ENCODE measurements around the gene ARL4A.
A peak's percentile ranks its signal among the peaks of the same experiment; 100 is the strongest.
"Not testable (repeated sequence)": the region's sequence is repeated elsewhere in the genome, so short reads cannot be mapped to it uniquely, and the experiment has no call there.

Gene ARL4A

DNA sequence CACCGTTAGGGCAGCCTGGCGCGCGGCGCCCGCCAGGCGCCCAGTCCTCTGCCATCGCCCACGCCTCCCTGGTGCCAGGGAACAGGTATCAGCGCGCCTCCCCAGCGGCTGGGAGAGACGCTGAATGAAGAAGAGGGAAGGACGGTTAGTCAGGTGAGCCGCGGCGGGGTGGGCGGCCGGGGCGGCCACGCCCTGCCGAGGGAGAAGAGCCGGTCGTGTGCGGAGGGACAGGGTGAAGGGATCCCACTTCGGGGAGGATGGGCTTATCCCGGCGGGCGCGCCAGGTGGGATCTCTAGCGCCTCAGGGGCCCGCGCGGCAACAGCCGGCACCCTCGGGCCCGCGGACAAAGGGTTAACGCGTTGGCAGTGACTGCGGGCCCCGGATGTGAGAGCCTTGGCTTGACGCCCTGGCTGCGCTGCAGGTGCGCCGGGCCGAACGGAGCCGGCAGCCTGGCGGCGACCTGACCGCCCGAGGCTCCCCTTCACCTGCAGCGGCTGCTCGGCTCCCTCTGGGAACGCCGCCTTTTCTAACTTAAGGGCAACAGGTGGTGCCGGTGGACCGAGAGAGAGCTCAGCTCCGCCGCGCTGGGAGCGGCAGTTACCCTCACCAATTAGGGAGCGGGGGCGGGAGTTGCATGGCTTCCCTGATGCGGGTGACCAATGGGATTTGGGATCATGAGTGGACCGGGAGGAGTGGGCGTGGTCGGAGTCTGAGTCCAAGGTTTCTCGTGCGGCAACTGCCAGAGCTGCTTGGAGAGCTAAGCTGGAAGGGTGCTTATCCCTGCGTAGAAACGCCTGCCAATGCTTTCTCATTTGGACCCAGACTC is at the start of gene ARL4A:
Gene ARL4A, plus strand, starts transcription at position 743 of the 827 bp plus-strand sequence. CDS start 622 bp downstream, outside the sequence.
- H3K9me3 Mint-ChIP-seq, result no peaks in the 10 kb centered on the region
- ATAC-seq (peak; percentile 70), DNase-seq (peak; percentile 92)
- peaks cover 12% of the 10 kb centered on the region for H3K36me3 Mint-ChIP-seq (ENCODE audit: low read depth)
- peaks cover 39% of the 10 kb centered on the region for H3K4me1 Mint-ChIP-seq
- no peaks in the 10 kb centered on the region for H3K27me3 Mint-ChIP-seq
- H3K4me3 Mint-ChIP-seq, result peak within 1 kb of the TSS; percentile 87
- peak within 1 kb of the TSS; percentile 95 for H3K27ac Mint-ChIP-seq

- Mint-ChIP-seq H3K27ac (peak overlapping the region; percentile 24), H3K9me3 (no peaks in the 10 kb centered on the region)
- no peak for DNase-seq
These were observed 49.4 kb upstream of the ARL4A start for GRCh38 chr7:12637819-12638592.

GRCh38 chr7:12638851-12639456 is 48.5 kb upstream of the ARL4A start:
- H3K4me3 Mint-ChIP-seq, result no peak overlapping the region
- no peaks in the 10 kb centered on the region for H3K9me3 Mint-ChIP-seq
- peaks cover 17% of the 10 kb centered on the region for H3K4me1 Mint-ChIP-seq
- no peak for DNase-seq
- ATAC-seq, result no peak
- H3K27ac Mint-ChIP-seq, result no peak overlapping the region
- no peaks in the 10 kb centered on the region for H3K36me3 Mint-ChIP-seq (ENCODE audit: low read depth)
- H3K27me3 Mint-ChIP-seq, result no peaks in the 10 kb centered on the region

More at GRCh38 chr7:12637819-12638592, 49.4 kb upstream of the ARL4A start:
- Mint-ChIP-seq H3K4me3 (no peak overlapping the region), H3K36me3 (ENCODE audit: low read depth) (no peaks in the 10 kb centered on the region), H3K27me3 (no peaks in the 10 kb centered on the region), H3K4me1 (peaks cover 20% of the 10 kb centered on the region)
- ATAC-seq, result no peak

DNA sequence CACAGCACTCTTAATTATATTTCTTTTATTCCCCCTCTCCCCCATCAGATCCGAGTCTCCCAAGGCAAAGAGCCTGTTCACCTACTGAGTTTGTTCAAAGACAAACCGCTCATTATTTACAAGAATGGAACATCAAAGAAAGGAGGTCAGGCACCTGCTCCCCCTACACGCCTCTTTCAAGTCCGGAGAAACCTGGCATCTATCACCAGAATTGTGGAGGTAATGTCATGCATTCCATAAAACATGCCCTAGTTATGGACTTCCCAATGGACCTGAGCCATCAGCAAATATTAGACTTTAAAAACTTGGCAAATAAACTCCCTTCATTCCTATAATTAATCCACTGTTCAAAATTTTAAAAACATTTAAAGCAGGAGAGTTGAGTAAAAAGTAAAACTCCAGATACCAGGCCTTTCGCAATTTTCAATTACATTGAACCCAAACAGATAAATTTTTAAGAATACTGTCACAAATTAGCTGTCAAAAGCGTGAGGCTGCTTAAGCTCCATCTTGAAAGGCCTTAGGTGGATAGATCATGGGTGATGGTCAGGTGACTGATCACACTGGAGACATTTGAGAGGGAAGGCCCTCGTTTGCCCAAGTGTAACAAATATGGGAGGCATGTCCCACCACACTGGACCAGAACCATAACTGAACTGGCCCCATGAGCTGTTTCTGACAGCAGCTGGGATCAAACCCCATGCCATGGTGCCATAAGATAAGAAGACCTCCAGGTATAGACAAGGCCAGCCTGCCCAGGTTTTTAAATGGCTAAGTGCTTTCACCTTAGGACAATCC is 46.9 kb upstream of the ARL4A start:
- ATAC-seq, result no peak
- no peak overlapping the region for H3K27ac Mint-ChIP-seq

DNA sequence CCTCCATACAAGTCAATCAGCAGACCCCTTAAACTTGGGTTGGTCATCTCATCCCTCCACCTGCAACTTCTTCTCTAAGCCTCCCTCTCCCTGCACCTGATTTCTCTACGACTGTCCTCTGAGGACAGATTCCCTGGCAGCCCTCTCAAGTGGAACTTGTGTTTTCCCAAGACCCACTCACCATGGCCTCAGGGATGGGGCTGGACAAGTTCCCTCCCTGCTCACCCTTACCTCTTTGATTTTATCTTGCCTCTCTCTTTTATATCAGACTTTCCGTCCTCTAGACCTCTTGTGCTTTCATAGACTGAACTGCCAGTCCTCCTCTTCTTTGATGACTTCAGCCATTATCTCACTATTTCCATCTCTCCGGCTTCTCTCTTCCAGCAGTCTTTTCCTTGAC is 46.2 kb upstream of the ARL4A start:
- Mint-ChIP-seq H3K27ac (no peak overlapping the region), H3K4me1 (peaks cover 10% of the 10 kb centered on the region), H3K9me3 (no peaks in the 10 kb centered on the region), H3K36me3 (ENCODE audit: low read depth) (no peaks in the 10 kb centered on the region), H3K4me3 (no peak overlapping the region), H3K27me3 (no peaks in the 10 kb centered on the region)
- ATAC-seq (no peak), DNase-seq (no peak)

More for the DNA sequence above, 46.9 kb upstream of the ARL4A start:
- Mint-ChIP-seq H3K4me1 (peaks cover 17% of the 10 kb centered on the region), H3K9me3 (no peaks in the 10 kb centered on the region), H3K4me3 (no peak overlapping the region), H3K36me3 (ENCODE audit: low read depth) (no peaks in the 10 kb centered on the region), H3K27me3 (no peaks in the 10 kb centered on the region)
- no peak for DNase-seq

DNA sequence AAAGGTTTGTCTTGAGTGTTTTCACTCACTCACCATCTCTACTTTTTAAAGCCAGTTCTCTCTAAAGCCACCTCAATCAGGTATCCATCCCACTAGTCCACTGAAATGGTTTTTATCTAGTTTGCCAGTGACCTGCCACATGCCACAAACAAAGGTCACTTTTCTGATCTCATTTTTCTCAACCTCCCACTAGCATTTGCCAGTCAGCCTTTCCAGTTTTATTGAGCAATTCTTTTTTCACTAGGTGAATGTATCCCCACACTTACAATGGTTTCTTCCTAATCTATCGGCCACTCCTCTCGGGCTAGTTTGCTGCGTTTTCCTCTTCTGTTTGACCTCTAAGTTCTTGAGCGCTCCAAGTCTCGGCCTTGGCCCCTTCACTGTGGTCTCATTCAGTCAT is 44.9 kb upstream of the ARL4A start:
- no peak for DNase-seq
- peaks cover 8% of the 10 kb centered on the region for H3K4me1 Mint-ChIP-seq
- no peak overlapping the region for H3K4me3 Mint-ChIP-seq
- no peak overlapping the region for H3K27ac Mint-ChIP-seq
- no peak for ATAC-seq
- no peaks in the 10 kb centered on the region for H3K27me3 Mint-ChIP-seq
- no peaks in the 10 kb centered on the region for H3K36me3 Mint-ChIP-seq (ENCODE audit: low read depth)
- H3K9me3 Mint-ChIP-seq, result no peaks in the 10 kb centered on the region

DNA sequence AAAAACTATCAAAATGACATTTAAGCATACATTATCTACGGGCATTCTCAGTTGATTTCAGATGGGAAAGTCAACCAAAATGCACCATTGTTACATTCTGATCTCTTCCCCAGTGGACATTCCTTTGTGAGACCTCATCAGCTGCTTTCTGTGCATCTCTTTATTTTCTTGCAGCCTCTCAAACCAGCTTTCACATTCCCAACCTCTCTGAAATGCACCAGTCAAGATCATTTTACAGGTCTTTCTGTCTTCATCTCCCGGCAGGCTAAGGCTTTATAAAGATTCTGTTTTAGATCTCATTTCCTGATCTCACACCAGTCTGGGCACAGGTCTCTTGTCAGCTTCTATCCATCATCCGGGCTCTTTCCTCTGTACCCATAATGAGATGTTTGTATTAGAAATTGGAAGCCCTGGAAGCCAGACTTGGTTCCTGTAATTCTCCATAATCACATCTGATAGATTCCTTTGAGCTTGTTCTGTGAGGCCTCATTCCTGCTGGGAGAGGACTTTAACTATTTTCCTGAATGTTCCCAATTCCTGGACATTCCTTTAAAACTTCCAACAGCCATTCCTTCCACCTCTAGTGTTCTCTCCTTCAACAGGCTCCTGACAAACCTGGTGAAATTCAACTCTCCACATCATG is 44.3 kb upstream of the ARL4A start:
- Mint-ChIP-seq H3K9me3 (no peaks in the 10 kb centered on the region), H3K4me1 (peaks cover 5% of the 10 kb centered on the region), H3K4me3 (no peak overlapping the region), H3K36me3 (ENCODE audit: low read depth) (no peaks in the 10 kb centered on the region), H3K27me3 (no peaks in the 10 kb centered on the region), H3K27ac (no peak overlapping the region)
- no peak for ATAC-seq
- no peak for DNase-seq

DNA sequence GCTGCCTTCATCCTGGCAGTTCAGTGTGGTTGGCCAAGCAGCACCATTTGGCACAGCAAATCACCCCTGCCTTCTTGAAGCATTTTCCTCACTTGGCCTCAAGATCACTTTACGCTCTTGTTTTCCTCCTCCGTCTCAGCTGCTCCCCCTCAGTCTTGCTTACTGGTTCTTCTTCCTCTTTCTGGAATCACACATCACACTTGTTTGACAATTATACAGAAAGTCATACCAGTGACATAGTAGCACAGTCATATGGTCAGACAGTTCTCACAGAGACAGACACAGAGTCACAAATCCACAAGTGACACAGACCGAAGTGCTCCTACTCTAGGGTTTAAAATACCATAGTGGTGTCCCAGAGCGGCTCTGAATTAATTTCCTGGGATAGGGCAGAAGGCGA is 43.8 kb upstream of the ARL4A start:
- peak; percentile 51 for ATAC-seq
- Mint-ChIP-seq H3K36me3 (ENCODE audit: low read depth) (no peaks in the 10 kb centered on the region), H3K4me1 (peaks cover 4% of the 10 kb centered on the region), H3K9me3 (no peaks in the 10 kb centered on the region), H3K4me3 (no peak overlapping the region), H3K27ac (no peak overlapping the region), H3K27me3 (no peaks in the 10 kb centered on the region)
- no peak for DNase-seq

DNA sequence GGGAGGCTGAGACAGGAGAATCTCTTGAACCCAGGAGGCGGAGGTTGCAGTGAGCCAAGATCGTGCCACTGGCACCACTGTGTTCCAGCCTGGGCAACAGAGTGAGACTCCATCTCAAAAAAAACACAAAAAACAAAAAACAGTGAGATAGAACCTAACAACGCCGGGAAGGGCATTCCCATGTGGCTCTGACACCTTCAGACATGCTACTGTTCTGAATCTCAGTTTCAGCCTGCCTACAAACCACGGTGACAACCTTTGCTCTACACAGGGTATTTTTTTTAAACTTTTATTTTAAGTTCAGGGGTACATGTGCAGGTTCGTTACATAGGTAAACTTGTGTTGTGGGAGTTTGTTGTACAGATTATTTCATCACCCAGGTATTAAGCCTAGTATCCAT is 42.2 kb upstream of the ARL4A start:
- H3K36me3 Mint-ChIP-seq (ENCODE audit: low read depth); DNase-seq; H3K27me3 Mint-ChIP-seq; ATAC-seq; H3K4me1 Mint-ChIP-seq; H3K27ac Mint-ChIP-seq; H3K4me3 Mint-ChIP-seq; H3K9me3 Mint-ChIP-seq: not testable (repeated sequence)

DNA sequence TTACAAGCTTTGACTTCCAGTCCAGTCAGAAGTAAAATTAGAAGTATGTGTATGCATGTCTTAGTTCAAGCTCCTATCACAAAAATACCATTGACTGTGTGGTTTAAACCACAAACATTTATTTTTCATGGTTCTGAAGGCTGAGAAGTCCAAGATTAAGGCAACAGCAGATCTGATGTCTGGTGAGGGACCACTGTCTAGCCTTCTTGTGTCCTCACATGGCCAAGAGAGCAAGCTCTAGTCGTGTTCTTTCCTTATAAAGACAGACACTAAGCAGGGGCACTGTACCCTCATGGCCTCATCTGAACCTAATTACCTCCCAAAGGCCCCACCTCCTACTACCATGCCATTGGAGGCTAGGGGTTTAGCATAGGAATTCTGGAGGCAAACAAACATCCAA is 41.3 kb upstream of the ARL4A start:
- ATAC-seq, result no peak
- H3K9me3 Mint-ChIP-seq, result no peaks in the 10 kb centered on the region
- H3K36me3 Mint-ChIP-seq (ENCODE audit: low read depth), result no peaks in the 10 kb centered on the region
- no peak overlapping the region for H3K4me3 Mint-ChIP-seq
- no peak overlapping the region for H3K27ac Mint-ChIP-seq
- no peak for DNase-seq
- no peaks in the 10 kb centered on the region for H3K27me3 Mint-ChIP-seq
- H3K4me1 Mint-ChIP-seq, result no peaks in the 10 kb centered on the region

DNA sequence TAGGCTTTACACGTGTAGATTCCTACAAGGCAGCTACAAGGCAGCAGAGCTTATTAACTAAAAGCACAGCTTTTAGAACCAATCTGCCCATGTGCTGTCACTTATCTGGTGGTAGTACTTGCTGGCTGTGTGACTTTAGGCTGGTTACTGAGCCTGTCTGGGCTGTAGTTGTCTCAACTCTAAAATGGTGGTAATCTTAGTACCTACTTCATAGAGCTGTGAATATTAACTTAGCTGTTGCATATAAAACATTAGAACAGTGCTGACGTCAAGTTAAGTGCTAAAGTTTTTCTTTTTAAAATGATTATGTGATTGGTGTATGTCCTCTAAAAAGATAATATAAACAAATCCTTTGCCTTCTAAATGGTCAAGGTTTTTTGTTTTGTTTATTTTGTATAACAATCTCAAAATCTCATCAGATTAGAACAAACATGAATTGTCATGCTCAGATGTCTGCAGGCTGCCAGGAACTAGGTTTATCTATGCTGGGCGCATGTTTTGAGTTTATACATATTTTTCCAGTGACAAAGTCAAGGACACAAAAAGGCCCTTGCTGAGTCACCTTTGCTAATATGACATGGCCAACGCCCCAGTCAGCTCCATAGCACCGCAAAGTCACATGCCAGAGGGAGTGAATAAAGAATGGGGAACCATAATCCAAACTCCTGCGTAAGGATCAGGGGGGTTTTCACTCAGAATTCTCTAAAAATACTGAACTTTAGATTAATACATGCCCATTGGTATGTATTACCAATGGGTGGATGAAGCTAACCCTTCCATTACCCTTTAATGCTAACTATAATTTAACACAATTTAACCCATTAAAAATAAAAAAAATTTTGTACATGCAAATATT is 39.8 kb upstream of the ARL4A start:
- H3K9me3 Mint-ChIP-seq, result no peaks in the 10 kb centered on the region
- no peaks in the 10 kb centered on the region for H3K36me3 Mint-ChIP-seq (ENCODE audit: low read depth)
- H3K4me3 Mint-ChIP-seq, result no peak overlapping the region
- ATAC-seq (no peak), DNase-seq (no peak)
- no peaks in the 10 kb centered on the region for H3K4me1 Mint-ChIP-seq
- H3K27ac Mint-ChIP-seq, result no peak overlapping the region
- H3K27me3 Mint-ChIP-seq, result no peaks in the 10 kb centered on the region

GRCh38 chr7:12648704-12649261 is 38.6 kb upstream of the ARL4A start:
- no peak overlapping the region for H3K4me3 Mint-ChIP-seq
- H3K27me3 Mint-ChIP-seq, result no peaks in the 10 kb centered on the region
- ATAC-seq, result no peak
- H3K36me3 Mint-ChIP-seq (ENCODE audit: low read depth), result no peaks in the 10 kb centered on the region
- no peak for DNase-seq
- no peak overlapping the region for H3K27ac Mint-ChIP-seq
- no peaks in the 10 kb centered on the region for H3K9me3 Mint-ChIP-seq
- no peaks in the 10 kb centered on the region for H3K4me1 Mint-ChIP-seq

DNA sequence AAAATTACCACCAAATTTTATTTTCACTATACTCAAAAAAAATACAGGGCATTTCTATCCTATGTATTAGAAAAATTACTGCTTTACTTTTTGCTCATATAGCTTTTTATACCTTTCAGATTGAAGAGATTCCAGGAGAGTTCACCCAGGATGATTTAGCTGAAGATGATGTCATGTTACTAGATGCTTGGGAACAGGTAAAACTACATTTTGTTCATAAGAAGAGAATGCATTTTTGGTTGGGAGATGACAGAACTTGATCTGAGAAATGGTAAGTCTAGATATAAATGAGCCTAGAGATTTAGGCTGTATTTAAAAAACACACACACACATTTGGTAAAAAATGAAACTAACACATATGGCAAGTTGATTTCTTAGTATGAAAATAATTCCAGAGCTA is 38.1 kb upstream of the ARL4A start:
- Mint-ChIP-seq H3K36me3 (ENCODE audit: low read depth) (no peaks in the 10 kb centered on the region), H3K4me1 (no peaks in the 10 kb centered on the region), H3K4me3 (no peak overlapping the region), H3K9me3 (no peaks in the 10 kb centered on the region), H3K27me3 (no peaks in the 10 kb centered on the region), H3K27ac (no peak overlapping the region)
- ATAC-seq (no peak), DNase-seq (no peak)
